Neural crest cell (in vitro differentiated cells): ENCODE data around the gene SSX2IP. TPM values are rescaled to one million over a fixed set of nuclear protein-coding genes. Genes with fewer than 3 reads are reported as not detected.

Experiments used
- DNase-seq: peaks from one replicate; pipeline ENCODE4 v3.0.0; 2021; ENCODE audit warnings: low read depth, mixed read lengths, low spot score
- H3K27ac Mint-ChIP-seq: one replicate; pipeline ENCODE4 v1.8.0; 2021; ENCODE audit warnings: mild to moderate bottlenecking, mixed read lengths; ENCODE audit not compliant: unreplicated experiment
- H3K27me3 Mint-ChIP-seq: 2 replicates; pipeline ENCODE4 v1.8.0; 2021; ENCODE audit warnings: low read depth, mild to moderate bottlenecking, mixed read lengths
- H3K36me3 Mint-ChIP-seq: 2 replicates; pipeline ENCODE4 v1.8.0; 2021; ENCODE audit warnings: low read depth, mild to moderate bottlenecking, mixed read lengths
- H3K4me1 Mint-ChIP-seq: 2 replicates; pipeline ENCODE4 v1.8.0; 2021; ENCODE audit warnings: mixed read lengths
- H3K4me3 Mint-ChIP-seq: one replicate; pipeline ENCODE4 v1.8.0; 2021; ENCODE audit warnings: mild to moderate bottlenecking, mixed read lengths
- H3K9me3 Mint-ChIP-seq: 2 replicates; pipeline ENCODE4 v1.8.0; 2021; ENCODE audit warnings: mixed read lengths
- total RNA-seq: library from RNA; stranded (reverse); gene quantifications from 2 replicates; pipeline ENCODE4 v1.2.1, GENCODE V29; 2021
- TF ChIP-seq, protein P1 (sequence below): fragments of 200-600 bp; sonication (generic); conservative IDR thresholded peaks from 2 replicates; pipeline ENCODE4 v1.5.0; 2021; ENCODE audit warnings: antibody characterized with exemption, mild to moderate bottlenecking

The SSX2IP gene
- total RNA-seq, 1 donor from 2014 or later: 24.4 TPM

DNA sequence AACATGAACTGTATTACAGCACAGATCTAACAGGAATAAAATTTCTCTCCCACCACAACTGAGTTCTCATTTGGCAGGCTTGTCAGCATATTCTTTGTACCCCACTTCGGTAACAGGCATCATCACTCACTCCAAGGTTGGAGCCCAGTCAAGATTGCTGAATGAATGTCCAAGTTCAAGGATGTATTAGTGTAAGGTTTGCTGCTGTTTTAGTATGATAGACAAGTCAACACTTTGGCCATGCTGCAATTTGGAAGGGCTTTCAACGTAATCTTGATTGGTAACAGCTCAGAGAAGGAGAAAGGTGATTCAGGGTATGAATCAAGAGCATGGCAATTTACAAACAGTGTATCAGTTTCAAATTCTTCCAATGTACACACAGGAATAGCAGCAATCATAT, 6.8 kb downstream of the SSX2IP start:
- H3K4me1 Mint-ChIP-seq: peaks cover 17% of the 10 kb centered on the region
- H3K27ac Mint-ChIP-seq: no peak overlapping the region
- no peaks in the 10 kb centered on the region for H3K9me3 Mint-ChIP-seq

GRCh38 chr1:84682047-84682446, 8.2 kb downstream of the SSX2IP start:
- Mint-ChIP-seq H3K4me3 (no peak overlapping the region), H3K9me3 (no peaks in the 10 kb centered on the region), H3K27me3 (no peaks in the 10 kb centered on the region), H3K36me3 (peaks cover 2% of the 10 kb centered on the region), H3K4me1 (peaks cover 10% of the 10 kb centered on the region), H3K27ac (no peak overlapping the region)
- TF ChIP-seq, protein P1, sequence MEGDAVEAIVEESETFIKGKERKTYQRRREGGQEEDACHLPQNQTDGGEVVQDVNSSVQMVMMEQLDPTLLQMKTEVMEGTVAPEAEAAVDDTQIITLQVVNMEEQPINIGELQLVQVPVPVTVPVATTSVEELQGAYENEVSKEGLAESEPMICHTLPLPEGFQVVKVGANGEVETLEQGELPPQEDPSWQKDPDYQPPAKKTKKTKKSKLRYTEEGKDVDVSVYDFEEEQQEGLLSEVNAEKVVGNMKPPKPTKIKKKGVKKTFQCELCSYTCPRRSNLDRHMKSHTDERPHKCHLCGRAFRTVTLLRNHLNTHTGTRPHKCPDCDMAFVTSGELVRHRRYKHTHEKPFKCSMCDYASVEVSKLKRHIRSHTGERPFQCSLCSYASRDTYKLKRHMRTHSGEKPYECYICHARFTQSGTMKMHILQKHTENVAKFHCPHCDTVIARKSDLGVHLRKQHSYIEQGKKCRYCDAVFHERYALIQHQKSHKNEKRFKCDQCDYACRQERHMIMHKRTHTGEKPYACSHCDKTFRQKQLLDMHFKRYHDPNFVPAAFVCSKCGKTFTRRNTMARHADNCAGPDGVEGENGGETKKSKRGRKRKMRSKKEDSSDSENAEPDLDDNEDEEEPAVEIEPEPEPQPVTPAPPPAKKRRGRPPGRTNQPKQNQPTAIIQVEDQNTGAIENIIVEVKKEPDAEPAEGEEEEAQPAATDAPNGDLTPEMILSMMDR: no peak
- DNase-seq: no peak

More for the DNA sequence above, 6.8 kb downstream of the SSX2IP start:
- Mint-ChIP-seq H3K27me3 (no peaks in the 10 kb centered on the region), H3K36me3 (peaks cover 2% of the 10 kb centered on the region), H3K4me3 (no peak overlapping the region)
- TF ChIP-seq, protein P1: no peak
- no peak for DNase-seq

DNA sequence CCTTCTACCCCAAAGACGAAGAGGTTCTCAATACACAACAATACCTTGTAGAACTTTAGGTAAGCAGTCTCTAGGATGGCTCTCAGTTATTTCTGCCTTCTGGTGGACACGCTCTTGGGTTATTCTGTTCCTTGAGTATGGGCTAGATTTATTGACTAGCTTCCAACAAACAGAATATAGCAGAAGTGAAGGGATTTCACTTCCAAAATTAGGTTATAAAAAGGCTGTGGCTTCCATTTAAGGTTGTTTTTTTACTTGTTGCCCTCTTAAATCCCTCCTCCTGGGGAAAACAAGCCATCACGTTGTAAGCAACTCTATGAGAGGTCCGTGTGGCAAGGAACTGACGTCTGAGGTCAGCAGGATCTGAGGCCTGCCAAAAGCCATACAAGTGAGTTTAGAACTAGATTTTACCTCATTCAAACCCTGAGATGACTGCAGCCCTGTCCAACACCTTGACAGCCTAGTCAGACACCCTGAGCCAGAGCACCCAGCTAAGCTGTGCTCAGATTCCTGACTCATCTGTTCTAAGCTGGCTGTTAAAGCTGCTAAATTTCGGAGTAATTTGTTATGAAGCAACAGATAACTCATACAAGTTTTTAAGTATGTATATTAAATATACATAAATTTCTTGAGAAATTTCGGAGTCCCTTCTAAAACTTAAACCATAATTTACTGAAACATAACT, 12.7 kb downstream of the SSX2IP start:
- Mint-ChIP-seq H3K27me3 (no peaks in the 10 kb centered on the region), H3K9me3 (no peaks in the 10 kb centered on the region), H3K36me3 (peaks cover 2% of the 10 kb centered on the region), H3K27ac (no peak overlapping the region), H3K4me3 (no peak overlapping the region), H3K4me1 (peaks cover 5% of the 10 kb centered on the region)
- TF ChIP-seq, protein P1: no peak
- DNase-seq: no peak

DNA sequence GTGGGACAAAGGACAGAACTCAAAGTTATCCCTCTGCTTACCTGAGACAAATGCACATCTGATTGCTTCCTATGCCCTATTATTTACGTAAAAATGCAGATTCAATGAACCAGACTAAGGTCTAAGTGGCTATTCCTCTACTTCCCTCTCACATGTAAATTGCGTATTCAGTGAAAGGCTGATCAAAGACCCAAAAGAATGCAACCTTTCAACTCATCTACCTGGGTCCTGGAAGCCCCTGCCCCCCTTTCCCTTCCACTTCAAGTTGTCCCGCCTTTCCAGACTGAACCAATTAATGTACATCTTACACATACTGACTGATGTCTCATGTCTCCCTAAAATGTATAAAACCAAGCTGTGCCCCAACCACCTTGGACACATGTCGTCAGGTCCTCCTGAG, 14.6 kb downstream of the SSX2IP start:
- peaks cover 2% of the 10 kb centered on the region for H3K36me3 Mint-ChIP-seq
- no peak overlapping the region for H3K4me3 Mint-ChIP-seq
- H3K9me3 Mint-ChIP-seq: no peaks in the 10 kb centered on the region
- H3K27ac Mint-ChIP-seq: no peak overlapping the region
- no peaks in the 10 kb centered on the region for H3K27me3 Mint-ChIP-seq
- peaks cover 5% of the 10 kb centered on the region for H3K4me1 Mint-ChIP-seq
- TF ChIP-seq, protein P1: no peak
- no peak for DNase-seq

DNA sequence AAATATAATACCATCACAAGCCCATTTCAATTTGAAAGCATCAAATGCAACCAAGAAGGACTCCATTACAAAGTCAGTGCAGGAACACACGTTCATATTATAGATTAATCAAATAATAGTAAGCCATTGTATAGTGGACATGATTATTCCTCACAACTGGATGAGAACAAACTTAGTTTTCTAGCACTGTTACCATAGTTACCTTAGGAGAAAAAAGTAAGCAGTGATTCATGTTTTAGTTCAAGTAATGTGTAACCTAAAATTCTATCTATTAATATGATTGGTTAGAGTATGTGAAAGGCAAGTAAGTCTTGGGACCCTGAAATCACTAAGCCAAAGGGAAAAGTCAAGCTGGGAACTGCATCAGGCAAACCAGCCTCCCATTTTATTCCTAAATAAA, 15.2 kb downstream of the SSX2IP start:
- Mint-ChIP-seq H3K27me3 (no peaks in the 10 kb centered on the region), H3K4me3 (no peak overlapping the region), H3K4me1 (peaks cover 5% of the 10 kb centered on the region), H3K27ac (no peak overlapping the region), H3K9me3 (no peaks in the 10 kb centered on the region), H3K36me3 (peaks cover 2% of the 10 kb centered on the region)
- TF ChIP-seq, protein P1: no peak
- no peak for DNase-seq
